HFFc6 (cell line): ENCODE data around the gene LZIC. TPM values are rescaled to one million over a fixed set of nuclear protein-coding genes. Genes with fewer than 3 reads are reported as not detected.

Source experiments
- DNase-seq: peaks from one replicate; pipeline ENCODE4 v3.0.0-alpha.2; 2018
- H3K27ac Mint-ChIP-seq: 2 replicates; pipeline ENCODE4 v1.8.0; 2020; ENCODE audit warnings: mild to moderate bottlenecking, mixed read lengths
- H3K27me3 Mint-ChIP-seq: 2 replicates; pipeline ENCODE4 v1.8.0; 2021; ENCODE audit warnings: mild to moderate bottlenecking, moderate library complexity, mixed read lengths; ENCODE audit not compliant: insufficient read depth
- H3K36me3 Mint-ChIP-seq: 2 replicates; pipeline ENCODE4 v1.8.0; 2021; ENCODE audit warnings: low read depth, mixed read lengths
- H3K4me1 Mint-ChIP-seq: 2 replicates; pipeline ENCODE4 v1.8.0; 2020; ENCODE audit warnings: low read depth, mixed read lengths
- H3K4me3 Mint-ChIP-seq: 2 replicates; pipeline ENCODE4 v1.8.0; 2020; ENCODE audit warnings: mild to moderate bottlenecking, moderate library complexity, mixed read lengths
- H3K9me3 Mint-ChIP-seq: 2 replicates; pipeline ENCODE4 v1.8.0; 2020; ENCODE audit warnings: mild to moderate bottlenecking, mixed read lengths
- total RNA-seq, 6 experiments: library from RNA; stranded (reverse); fragmentation: NEBNext Ultra II Directional; extraction: Animal tissue kit (Norgen Biotek cat#: 25700); gene quantifications; 2 replicates in 1 of 6; 3 replicates in 5 of 6; pipeline ENCODE4 v1.2.3, GENCODE V29; 2021
- TF ChIP-seq, protein P1 (sequence below): fragments of 200-600 bp; sonication (generic); IDR thresholded peaks from 2 replicates; pipeline ENCODE4 v1.5.0; 2021; ENCODE audit warnings: antibody characterized with exemption, mild to moderate bottlenecking

The LZIC gene
- total RNA-seq, 6 experiments from 2014 or later = 28.0 to 34.8 (median 30.9) TPM

GRCh38 chr1:9942399-9942938 lies 722 bp downstream of the LZIC start:
- TF ChIP-seq, protein P1, sequence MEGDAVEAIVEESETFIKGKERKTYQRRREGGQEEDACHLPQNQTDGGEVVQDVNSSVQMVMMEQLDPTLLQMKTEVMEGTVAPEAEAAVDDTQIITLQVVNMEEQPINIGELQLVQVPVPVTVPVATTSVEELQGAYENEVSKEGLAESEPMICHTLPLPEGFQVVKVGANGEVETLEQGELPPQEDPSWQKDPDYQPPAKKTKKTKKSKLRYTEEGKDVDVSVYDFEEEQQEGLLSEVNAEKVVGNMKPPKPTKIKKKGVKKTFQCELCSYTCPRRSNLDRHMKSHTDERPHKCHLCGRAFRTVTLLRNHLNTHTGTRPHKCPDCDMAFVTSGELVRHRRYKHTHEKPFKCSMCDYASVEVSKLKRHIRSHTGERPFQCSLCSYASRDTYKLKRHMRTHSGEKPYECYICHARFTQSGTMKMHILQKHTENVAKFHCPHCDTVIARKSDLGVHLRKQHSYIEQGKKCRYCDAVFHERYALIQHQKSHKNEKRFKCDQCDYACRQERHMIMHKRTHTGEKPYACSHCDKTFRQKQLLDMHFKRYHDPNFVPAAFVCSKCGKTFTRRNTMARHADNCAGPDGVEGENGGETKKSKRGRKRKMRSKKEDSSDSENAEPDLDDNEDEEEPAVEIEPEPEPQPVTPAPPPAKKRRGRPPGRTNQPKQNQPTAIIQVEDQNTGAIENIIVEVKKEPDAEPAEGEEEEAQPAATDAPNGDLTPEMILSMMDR = peak; percentile 76
- peaks cover 15% of the 10 kb centered on the region for H3K4me1 Mint-ChIP-seq
- peak overlapping the region; percentile 98 for H3K4me3 Mint-ChIP-seq
- no peaks in the 10 kb centered on the region for H3K9me3 Mint-ChIP-seq
- H3K27me3 Mint-ChIP-seq = no peaks in the 10 kb centered on the region; the same call in 1 of the 2 replicates
- H3K36me3 Mint-ChIP-seq = peaks cover 9% of the 10 kb centered on the region
- H3K27ac Mint-ChIP-seq = peak overlapping the region; percentile 93
- peak; percentile 64 for DNase-seq

DNA sequence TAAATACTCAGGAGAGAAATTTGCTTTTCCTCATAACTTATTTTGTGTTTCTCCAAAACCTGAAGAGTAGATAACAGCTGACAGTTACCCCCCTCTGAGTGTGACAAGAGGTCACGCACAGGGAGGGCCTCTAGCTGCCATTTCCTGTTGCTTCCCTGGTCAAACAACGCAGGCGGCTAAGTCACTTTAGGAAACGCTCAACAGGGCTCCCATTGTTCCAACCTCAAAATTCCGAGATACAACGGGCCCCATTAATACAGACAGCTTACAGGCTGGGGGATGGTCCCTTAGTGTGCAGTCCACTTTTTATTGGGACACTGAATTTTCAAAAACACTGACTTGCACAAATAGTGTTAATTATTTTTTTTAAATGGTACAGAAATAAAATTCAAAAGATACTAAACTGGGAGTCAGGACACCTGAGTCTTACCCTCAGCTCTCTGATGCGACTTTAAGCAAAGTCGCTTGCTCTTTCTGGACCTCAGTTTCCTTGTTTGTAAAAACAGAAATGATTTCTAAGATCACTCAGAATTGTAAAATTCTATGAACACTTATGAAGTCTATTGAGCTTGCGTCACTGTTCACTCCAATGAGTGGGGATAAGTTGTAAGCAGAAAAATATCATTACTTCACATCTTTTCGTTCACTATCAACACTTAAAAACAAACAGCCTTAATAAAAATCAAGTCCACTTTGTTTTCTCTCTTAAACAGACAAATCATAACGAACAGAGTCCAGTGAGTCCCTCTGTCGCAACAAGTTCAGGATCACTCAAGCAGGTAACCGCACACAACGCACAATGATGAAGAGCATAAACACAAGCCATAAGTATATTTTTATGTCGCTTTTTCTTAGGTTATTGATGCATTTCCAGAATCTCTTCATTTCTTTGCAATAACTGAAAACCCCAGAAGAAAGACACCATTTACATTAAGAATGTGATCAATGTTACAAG lies 13.5 kb downstream of the LZIC start:
- Mint-ChIP-seq H3K4me3 (no peak overlapping the region), H3K9me3 (no peaks in the 10 kb centered on the region), H3K27ac (no peak overlapping the region), H3K4me1 (no peaks in the 10 kb centered on the region), H3K27me3 (no peaks in the 10 kb centered on the region), H3K36me3 (no peaks in the 10 kb centered on the region)
- TF ChIP-seq, protein P1 = no peak
- DNase-seq = no peak

- Mint-ChIP-seq H3K9me3 (no peaks in the 10 kb centered on the region), H3K4me1 (no peaks in the 10 kb centered on the region), H3K27me3 (no peaks in the 10 kb centered on the region), H3K36me3 (no peaks in the 10 kb centered on the region), H3K4me3 (no peak overlapping the region), H3K27ac (no peak overlapping the region)
- DNase-seq = no peak
- TF ChIP-seq, protein P1 = no peak
Measured at GRCh38 chr1:9927259-9927658, 15.9 kb downstream of the LZIC start.

DNA sequence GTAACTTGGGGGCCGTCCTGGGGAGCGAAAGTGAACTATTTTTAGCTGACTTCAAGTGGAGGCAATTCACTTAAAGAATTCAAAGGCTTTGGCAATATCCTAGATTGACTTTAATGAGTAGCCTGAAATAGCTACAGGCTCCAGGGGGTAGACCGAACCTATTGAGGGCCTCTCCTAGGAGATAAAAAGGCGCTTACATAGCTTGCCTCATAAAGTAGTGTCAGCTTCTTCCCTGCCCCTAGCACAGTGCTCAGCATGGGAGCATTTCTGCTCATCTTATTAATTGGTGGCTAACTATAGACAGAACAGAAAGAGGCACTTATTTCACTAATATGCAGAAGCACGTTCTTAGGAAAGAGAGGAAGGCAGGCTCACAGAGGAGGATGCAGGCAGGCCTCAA lies 20.8 kb downstream of the LZIC start:
- no peak overlapping the region for H3K4me3 Mint-ChIP-seq
- no peak for DNase-seq
- TF ChIP-seq, protein P1 = no peak
- H3K27me3 Mint-ChIP-seq = peaks cover 5% of the 10 kb centered on the region; the same call in 1 of the 2 replicates
- no peak overlapping the region for H3K27ac Mint-ChIP-seq
- H3K4me1 Mint-ChIP-seq = no peaks in the 10 kb centered on the region
- no peaks in the 10 kb centered on the region; the same call in 1 of the 2 replicates for H3K9me3 Mint-ChIP-seq
- no peaks in the 10 kb centered on the region; the same call in 1 of the 2 replicates for H3K36me3 Mint-ChIP-seq

DNA sequence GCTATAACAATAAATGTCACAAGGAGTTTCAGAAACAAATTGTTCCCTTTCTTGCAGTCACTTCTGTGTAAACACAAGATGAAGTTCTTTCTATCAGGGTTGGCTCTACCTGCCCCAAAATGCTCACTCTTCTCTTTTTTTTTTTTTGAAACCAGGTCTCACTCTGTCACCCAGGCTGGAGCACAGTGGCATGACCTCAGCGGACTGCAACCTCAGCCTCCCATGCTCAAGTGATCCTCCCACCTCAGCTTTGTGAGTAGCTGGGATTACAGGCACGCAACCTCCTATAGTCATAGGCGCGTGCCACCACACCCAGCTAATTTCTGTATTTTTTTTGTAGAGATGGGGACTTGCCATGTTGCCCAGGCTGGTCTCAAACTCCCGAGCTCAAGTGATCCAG lies 22.6 kb downstream of the LZIC start:
- Mint-ChIP-seq H3K36me3 (no peaks in the 10 kb centered on the region; the same call in 1 of the 2 replicates), H3K27me3 (peaks cover 5% of the 10 kb centered on the region; the same call in 1 of the 2 replicates), H3K27ac (no peak overlapping the region), H3K4me3 (no peak overlapping the region), H3K4me1 (no peaks in the 10 kb centered on the region), H3K9me3 (no peaks in the 10 kb centered on the region; the same call in 1 of the 2 replicates)
- TF ChIP-seq, protein P1 = no peak
- DNase-seq = no peak
